NCI-H524 (cell line): ENCODE data around the gene DNMT1.
"Not testable (repeated sequence)": the region's sequence is repeated elsewhere in the genome, so short reads cannot be mapped to it uniquely, and the experiment has no call there.

Experiments used
- DNase-seq, 2 experiments: peaks; one replicate each; lab custom pipeline; 2025; lab: John Stamatoyannopoulos, UW

Gene DNMT1

GRCh38 chr19:10183926-10184325 is 10.8 kb downstream of the DNMT1 start:
- no peak for DNase-seq

GRCh38 chr19:10182847-10183246 is 11.9 kb downstream of the DNMT1 start:
- no peak for DNase-seq

- DNase-seq: no peak
Observed at GRCh38 chr19:10182076-10182475, 12.7 kb downstream of the DNMT1 start.

DNA sequence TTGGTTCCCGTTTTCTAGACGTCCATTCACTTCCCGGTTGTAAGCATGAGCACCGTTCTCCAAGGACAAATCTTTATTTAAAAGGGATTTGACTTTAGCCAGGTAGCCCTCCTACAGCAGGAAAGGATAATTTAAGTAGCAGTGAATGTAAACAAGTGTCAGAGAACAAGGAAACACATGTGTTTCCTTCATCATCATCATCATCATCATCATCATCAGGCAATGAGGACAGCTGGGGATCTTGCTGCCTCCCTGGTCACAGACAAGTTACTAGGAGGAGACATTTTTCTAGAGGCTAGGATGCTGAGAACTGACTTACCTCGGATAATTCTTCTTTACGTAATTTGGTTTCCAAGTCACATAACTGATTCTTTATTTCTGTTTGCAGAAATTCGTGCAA is 14.3 kb downstream of the DNMT1 start:
- no peak for DNase-seq

- not testable (repeated sequence) for DNase-seq
Observed at GRCh38 chr19:10180024-10180423, 14.7 kb downstream of the DNMT1 start.

- no peak for DNase-seq
Observed at GRCh38 chr19:10173527-10173926, 21.2 kb downstream of the DNMT1 start.

GRCh38 chr19:10168386-10168948 is 26.3 kb downstream of the DNMT1 start:
- DNase-seq: no peak

- DNase-seq: no peak
Observed at GRCh38 chr19:10167459-10167858, 27.3 kb downstream of the DNMT1 start.

GRCh38 chr19:10166501-10166900 is 28.3 kb downstream of the DNMT1 start:
- not testable (repeated sequence) for DNase-seq

DNA sequence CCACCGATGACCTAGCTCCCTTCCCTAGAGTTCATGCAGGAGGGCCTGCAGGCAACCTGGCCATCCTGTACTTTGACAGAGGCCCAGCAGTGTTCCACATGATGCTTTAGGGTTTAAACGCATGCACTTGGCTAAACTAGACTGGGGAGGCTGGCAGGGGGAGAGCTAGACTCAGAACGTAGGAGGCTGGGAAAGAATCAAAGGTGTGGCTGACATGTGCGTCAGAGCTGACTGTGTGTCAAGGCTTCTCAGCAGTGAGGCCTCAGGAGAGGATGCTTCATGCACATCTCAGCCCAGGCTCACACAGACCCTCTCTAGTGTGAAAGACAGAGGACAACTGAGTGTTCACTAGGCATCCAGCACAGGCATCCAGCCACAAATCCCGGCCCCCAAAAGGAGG is 28.7 kb downstream of the DNMT1 start:
- no peak for DNase-seq

DNA sequence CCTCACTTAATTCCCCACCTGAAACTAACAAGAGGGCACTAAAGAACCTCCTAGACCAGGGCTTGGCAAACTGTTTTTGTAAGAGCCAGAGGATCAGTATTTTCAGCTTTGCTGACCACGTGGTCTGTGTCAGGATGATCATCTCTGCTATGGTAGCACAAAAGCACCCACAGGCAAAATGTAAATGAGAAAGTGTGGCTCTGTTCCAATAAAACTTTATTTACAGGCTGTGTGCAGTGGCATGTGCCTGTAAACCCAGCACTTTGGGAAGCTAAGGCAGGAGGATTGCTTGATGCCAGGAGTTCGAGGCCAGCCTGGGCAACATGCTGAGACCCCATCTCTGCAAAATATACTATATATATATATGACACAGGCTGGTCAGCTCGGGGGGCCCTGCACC is 31.2 kb downstream of the DNMT1 start:
- DNase-seq: no peak

DNA sequence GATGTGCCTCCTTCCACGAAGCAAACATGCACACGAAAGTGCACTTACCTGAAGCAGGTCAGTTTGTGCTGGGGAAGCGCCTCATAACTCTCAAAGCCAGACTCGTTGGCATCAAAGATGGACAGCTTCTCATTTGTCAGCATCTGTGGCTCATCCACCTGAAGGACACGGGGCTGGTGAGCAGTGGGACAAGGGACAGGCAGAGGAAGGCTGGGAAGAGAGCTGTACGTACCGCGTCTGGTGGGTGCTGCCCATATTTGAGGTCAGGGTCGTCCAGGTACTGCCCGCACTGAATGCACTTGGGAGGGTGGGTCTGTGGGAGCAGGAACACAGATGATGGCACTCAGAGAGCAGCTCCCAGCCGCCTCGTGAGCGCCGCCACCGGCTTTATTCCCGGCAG is 35.1 kb downstream of the DNMT1 start:
- DNase-seq: no peak

DNA sequence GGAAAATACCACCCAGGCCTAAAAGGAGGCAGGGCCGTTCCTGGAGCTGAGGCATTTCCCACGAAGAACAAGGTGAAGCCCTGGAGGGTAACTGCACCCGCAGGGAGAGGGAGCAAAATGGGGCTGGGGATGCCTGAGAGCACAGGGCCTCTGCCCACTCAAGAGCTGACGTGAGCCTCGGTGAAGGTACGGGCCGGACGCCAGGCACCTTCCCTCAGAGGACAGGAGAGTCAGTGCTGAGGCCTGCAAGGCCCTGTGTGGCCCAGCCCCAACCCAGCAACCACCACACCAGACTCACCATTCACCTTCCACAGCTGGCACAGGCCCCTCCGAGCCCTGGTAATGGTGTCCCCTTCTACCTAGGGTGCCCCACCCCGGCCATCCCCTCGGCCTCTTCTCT is 36.3 kb downstream of the DNMT1 start:
- DNase-seq: no peak

DNA sequence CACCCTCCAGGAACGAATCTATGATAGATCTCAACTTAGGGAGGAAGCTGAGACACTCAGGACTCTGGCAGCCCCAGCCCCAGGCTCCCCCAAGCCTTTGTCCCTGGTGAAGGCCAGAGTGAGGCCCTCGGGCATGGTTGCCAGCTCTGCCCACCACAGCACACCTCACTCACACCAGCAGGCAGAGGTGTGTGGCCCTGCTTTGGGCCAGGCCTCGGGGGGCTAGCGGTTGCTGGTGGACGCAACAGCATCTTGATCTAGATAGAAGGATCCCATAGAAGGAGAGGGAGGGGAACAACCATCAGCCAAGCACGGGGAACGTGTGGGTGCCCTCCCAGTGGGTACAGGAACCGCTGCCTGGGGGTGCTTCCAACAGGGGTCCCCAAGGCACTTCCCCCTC is 36.7 kb downstream of the DNMT1 start:
- no peak for DNase-seq

GRCh38 chr19:10155839-10156238 is 38.9 kb downstream of the DNMT1 start:
- no peak for DNase-seq

GRCh38 chr19:10152100-10152499 is 42.7 kb downstream of the DNMT1 start:
- no peak for DNase-seq

DNA sequence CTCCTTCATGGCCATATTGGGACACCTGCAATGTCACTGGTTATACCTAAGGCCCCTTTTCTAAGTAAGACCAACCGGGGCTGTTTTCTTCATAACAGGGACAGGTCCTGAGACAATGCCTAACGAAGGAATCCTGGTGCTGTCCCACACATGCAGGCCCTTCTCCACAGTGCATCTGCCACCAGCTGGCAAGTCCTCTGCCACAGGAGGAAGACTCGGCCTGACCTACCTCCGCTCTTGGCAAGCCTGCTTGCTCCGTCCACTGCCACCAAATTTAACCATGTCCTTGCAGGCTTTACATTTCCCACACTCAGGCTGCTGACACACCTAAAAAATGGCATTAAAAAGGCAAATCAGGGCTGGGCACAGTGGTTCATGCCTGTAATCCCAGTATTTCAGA is 43.2 kb downstream of the DNMT1 start:
- DNase-seq: no peak

DNA sequence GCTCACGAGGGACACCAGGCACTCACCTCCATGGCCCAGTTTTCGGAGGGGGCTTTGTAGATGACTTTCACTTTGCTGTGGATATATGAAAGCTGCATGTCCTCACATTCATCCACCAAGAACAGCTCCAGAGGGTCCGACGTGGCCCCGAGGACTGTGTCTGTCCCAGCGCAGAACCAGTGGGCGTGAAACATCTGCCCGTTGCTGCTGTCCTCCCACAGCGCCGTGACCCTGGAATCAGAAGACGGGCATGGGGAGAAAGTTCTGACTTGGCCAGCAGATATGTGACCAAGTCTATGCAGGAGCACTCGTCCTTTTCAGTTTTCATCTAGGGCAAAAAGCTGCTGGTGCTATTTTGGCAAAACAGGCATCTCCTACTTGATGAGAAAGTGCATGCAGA is 45.3 kb downstream of the DNMT1 start:
- DNase-seq: no peak

DNA sequence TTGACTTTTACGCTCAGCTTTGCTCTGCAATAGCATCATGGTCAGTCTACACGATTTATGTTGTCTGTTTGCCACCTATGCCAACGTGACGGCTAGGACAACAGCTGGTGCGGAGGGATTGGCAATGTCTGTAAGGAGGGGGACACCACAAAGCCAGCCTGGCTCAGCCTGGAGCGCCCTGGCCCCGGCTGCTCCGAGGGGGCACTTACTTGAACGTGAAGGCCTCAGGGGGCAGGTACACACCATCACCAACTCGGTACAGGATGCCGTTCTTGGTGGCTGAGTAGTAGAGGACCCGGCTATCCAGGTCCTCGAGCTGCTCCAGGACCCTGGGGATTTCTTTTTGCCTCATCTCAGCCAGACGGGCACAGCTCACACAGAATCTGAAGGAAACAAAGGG is 48.6 kb downstream of the DNMT1 start:
- no peak for DNase-seq

DNA sequence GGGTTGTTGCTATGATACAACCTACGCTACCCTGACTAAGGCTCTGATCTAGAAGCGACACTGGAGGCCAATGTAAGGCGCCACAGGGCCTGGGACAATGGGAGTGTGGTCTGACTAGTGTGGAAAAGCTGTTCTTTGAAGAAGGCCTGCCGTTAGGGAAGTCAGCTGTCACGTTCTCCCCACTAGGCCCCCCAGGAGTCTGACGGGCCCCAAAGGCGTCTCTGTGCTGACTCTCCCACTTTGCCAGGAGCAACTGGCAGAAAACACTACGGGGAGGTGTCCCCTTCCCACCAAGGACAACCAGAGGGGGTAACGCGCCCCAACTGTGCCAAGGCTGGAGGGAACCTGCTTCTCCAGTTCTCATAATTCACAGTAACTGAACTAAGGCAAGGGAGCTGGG is 49.7 kb downstream of the DNMT1 start:
- DNase-seq: no peak

GRCh38 chr19:10144361-10144760 is 50.4 kb downstream of the DNMT1 start:
- no peak for DNase-seq

DNA sequence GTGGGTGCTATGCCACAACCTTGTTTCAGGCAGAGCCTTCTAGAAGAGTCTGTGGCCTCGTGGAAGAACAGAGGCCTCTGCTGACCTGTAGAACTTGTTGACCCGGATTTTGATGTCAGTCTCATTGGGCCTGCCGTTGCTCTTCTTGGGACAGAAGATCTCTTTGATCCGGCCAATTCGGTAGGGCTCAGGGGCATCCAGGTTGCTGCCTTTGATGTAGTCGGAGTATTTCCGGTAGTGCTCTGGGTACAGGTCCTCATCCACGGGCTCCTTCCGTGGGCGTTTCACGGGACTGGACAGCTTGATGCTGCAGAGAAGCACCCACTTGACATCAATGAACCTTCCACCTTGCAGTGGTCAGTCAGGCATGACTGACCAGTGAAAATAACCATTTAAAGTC is 51.1 kb downstream of the DNMT1 start:
- DNase-seq: no peak

DNA sequence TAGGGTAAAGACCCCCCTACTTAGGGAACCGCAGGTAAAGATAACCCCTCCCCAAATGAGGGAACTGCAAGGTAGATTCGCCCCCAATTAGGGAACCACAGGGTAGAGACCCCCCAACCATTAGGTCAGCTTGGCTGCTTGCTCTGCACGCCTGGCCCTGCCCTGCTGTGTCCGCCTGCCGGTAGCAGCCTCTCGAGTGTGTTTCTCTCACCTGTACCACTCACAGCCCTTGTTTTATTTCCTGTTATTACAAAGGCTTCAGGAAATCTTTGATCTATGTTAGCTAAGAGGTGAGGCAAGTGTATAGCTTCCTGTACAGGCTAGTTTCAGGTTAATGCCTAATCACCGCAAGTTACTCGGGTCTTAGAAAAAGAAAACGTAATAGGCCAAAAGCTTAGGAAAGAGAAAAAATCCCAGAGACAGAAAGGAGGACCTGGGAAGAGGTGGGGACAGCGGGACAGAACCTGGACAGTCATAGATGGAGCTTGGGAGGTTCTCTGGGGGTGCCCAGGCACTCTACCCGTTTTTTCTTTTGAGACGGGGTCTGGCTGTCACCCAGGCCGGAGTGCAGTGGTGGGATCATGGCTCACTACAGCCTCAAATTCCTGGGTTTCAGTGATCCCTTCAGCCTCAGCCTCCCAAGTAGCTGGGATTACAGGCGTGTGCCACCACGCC is 51.9 kb downstream of the DNMT1 start:
- DNase-seq: no peak

DNA sequence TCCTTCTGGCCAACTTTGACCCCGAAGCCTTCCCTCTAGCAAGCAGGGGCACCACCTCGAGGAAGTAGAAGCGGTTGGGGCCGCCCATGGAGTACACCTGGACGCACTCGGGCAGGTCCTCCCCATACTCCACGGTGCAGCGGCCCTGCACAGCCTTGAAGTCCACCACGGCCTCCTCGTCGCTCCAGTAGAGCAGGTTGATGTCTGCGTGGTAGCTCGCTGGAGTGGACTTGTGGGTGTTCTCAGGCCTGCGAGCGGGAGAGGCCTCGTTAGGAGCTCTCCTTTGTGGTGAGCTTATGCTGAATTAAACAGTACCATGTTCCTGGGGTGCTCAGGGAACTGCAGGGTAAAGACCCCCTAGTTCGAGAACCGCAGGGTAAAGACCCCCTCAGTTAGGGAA is 52.8 kb downstream of the DNMT1 start:
- DNase-seq: no peak
